Measurements from ENCODE around the gene SMCHD1. TPM values are rescaled to one million over a fixed set of nuclear protein-coding genes. Genes with fewer than 3 reads are reported as not detected.
A peak's percentile ranks its signal among the peaks of the same experiment; 100 is the strongest.

SMCHD1 gene
- total and polyA plus RNA-seq, 4 donors, result 7.9 to 88.9 (median 46.6) TPM

DNA sequence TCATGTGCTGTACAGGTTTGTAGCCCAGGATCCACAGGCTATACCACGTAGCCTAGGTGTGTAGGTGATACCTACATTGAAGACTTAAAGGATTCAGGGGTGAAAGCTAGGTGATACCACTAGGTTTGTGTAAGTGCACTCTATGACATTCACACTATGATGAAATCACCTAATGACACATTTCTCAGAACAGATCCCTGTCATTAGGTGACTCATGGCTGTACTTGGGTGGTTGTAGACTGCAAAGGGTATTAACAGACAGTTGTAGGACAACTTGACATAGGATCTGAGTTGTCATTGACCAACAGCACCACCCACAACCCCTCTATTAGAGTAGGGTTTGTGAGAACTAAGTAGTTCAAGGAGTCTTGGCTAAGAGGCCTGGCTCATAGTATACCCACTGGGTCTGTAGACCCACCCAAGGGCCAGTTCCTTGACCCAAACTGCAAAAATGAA, 27.7 kb upstream of the SMCHD1 start:
- 94 to 98% methylated on average over 1 of the region's 1 CpG for WGBS, 2 donors
- no peaks in the 10 kb centered on the region for H3K27me3 ChIP-seq (ENCODE audit: control insufficient read depth in 1 of 2, insufficient read depth in 2 of 2, low read length in 1 of 2)
- H3K9me3 ChIP-seq (ENCODE audit: control insufficient read depth, low read length), result no peaks in the 10 kb centered on the region
- H3K4me3 ChIP-seq (ENCODE audit: low read length in 2 of 2), result no peak overlapping the region
- ATAC-seq (ENCODE audit: low FRiP score), result no peak
- H3K27ac ChIP-seq (ENCODE audit: low read depth in 1 of 2, low read length in 2 of 2), result no peak overlapping the region
- H3K4me1 ChIP-seq (ENCODE audit: control insufficient read depth in 1 of 2, insufficient read depth in 2 of 2, low read length in 2 of 2), result no peaks in the 10 kb centered on the region
- intact Hi-C loops (cut with DNase I), result no loop called here
- DNase-seq, result no peak
- no peaks in the 10 kb centered on the region for H3K36me3 ChIP-seq (ENCODE audit: control insufficient read depth in 1 of 2, insufficient read depth in 2 of 2, low read length in 1 of 2)

DNA sequence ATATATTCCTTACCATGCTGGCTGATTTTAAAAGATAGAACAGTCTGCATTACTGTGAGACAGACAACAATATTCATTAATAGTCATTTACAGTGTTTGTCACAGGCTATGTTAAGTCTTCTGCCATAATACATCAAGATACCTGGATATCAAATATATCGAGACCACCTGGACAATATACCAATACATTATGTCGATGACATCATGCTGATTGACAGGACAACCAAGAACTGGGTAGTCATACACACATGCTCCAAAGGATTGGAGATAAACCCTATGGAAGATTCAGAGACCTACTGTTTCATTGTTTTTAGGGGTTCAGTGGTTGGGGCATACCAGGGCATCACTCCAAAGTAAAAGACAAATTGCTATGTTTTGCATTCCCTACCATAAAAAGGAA, 26.5 kb upstream of the SMCHD1 start:
- no peak for DNase-seq
- intact Hi-C loops (cut with DNase I), result no loop called here
- no peaks in the 10 kb centered on the region for H3K4me1 ChIP-seq (ENCODE audit: control insufficient read depth in 1 of 2, insufficient read depth in 2 of 2, low read length in 2 of 2)
- no peaks in the 10 kb centered on the region for H3K36me3 ChIP-seq (ENCODE audit: control insufficient read depth in 1 of 2, insufficient read depth in 2 of 2, low read length in 1 of 2)
- WGBS, 2 donors, result 47 to 74% methylated on average over 2 of the region's 2 CpGs
- no peaks in the 10 kb centered on the region for H3K9me3 ChIP-seq (ENCODE audit: control insufficient read depth, low read length)
- H3K27me3 ChIP-seq (ENCODE audit: control insufficient read depth in 1 of 2, insufficient read depth in 2 of 2, low read length in 1 of 2), result no peaks in the 10 kb centered on the region
- no peak overlapping the region for H3K4me3 ChIP-seq (ENCODE audit: low read length in 2 of 2)
- H3K27ac ChIP-seq (ENCODE audit: low read depth in 1 of 2, low read length in 2 of 2), result no peak overlapping the region
- ATAC-seq (ENCODE audit: low FRiP score), result no peak

DNA sequence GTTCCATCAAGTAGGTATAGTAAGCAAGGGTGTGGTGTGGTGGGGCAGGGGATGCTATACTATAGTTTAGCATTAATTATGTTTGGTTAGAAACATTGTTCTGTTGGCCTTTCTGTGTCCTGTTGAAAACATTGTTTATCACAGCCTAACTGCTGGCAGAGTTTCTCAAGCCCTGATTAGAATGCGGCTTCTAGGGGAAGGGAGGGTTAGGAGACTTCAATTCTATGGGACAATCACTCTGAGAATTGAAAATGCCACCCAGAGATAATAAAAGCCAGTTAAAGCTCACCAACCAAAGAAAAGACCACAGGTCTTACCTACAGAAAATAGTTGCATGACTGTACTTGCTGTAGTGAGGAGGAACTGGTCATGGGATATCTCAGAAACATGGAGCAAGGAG, 19.9 kb upstream of the SMCHD1 start:
- Histone ChIP-seq H3K4me3 (ENCODE audit: low read length in 2 of 2) (no peak overlapping the region), H3K4me1 (ENCODE audit: control insufficient read depth in 1 of 2, insufficient read depth in 2 of 2, low read length in 2 of 2) (no peaks in the 10 kb centered on the region), H3K27ac (ENCODE audit: low read depth in 1 of 2, low read length in 2 of 2) (no peak overlapping the region), H3K27me3 (ENCODE audit: control insufficient read depth in 1 of 2, insufficient read depth in 2 of 2, low read length in 1 of 2) (no peaks in the 10 kb centered on the region), H3K9me3 (ENCODE audit: control insufficient read depth, low read length) (no peaks in the 10 kb centered on the region), H3K36me3 (ENCODE audit: control insufficient read depth in 1 of 2, insufficient read depth in 2 of 2, low read length in 1 of 2) (no peaks in the 10 kb centered on the region)
- DNase-seq (no peak), ATAC-seq (ENCODE audit: low FRiP score) (no peak)
- 63 to 78% methylated on average over 1 of the region's 1 CpG for WGBS, 2 donors
- intact Hi-C loops (cut with DNase I), result no loop called here

DNA sequence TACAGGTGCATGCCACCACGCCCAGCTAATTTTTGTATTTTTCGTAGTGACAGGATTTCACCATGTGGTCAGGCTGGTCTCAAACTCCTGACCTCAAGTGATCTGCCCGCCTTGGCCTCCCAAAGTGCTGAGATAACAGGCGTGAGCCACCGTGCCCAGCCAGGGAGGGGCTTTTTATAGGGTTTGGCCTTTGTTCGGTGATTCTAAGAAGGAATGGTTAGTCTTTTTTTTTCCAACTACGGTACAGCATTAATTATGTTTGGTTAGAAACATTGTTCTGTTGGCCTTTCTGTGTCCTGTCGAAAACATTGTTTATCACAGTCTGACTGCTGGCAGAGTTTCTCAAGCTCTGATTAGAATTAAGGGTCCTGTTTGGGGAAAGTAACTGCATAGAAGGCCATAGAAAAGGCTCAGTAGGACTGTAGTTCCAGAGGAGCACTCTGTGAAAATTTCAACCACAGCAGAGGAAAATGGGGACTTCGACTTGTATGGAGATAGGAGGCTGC, 19.3 kb upstream of the SMCHD1 start:
- no peaks in the 10 kb centered on the region for H3K4me1 ChIP-seq (ENCODE audit: control insufficient read depth in 1 of 2, insufficient read depth in 2 of 2, low read length in 2 of 2)
- no peak for DNase-seq
- 60 to 63% methylated on average over 9 of the region's 9 CpGs for WGBS, 2 donors
- H3K36me3 ChIP-seq (ENCODE audit: control insufficient read depth in 1 of 2, insufficient read depth in 2 of 2, low read length in 1 of 2), result no peaks in the 10 kb centered on the region
- intact Hi-C loops (cut with DNase I), result no loop called here
- no peaks in the 10 kb centered on the region for H3K27me3 ChIP-seq (ENCODE audit: control insufficient read depth in 1 of 2, insufficient read depth in 2 of 2, low read length in 1 of 2)
- ATAC-seq (ENCODE audit: low FRiP score), result peak; percentile 11
- no peak overlapping the region for H3K4me3 ChIP-seq (ENCODE audit: low read length in 2 of 2)
- H3K27ac ChIP-seq (ENCODE audit: low read depth in 1 of 2, low read length in 2 of 2), result no peak overlapping the region
- H3K9me3 ChIP-seq (ENCODE audit: control insufficient read depth, low read length), result no peaks in the 10 kb centered on the region

DNA sequence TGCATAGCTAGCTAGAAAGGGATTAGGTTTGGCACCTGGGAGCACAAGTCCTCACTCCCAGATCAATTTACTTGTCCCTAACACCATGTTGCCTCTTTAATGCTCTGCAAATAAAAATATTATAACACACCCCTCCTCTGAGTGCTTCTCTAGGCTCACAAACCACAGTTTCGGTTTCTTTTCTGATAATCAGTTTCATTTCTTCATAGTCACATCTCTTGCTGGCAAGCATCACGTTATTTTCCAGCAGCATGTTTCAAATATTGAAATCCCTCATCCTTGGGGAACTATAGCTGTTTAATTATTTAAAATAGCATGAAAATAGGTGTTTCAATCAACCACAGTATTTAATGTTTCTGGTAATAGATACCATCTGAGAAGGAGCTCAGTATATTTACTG, 13.9 kb upstream of the SMCHD1 start:
- intact Hi-C loops (cut with DNase I), result loop anchor here in 1 of 2 donors (10.0 kb wide), 1 partner anchor 67 kb away; the partner anchor contains the start of genes METTL4 and NDC80
- H3K36me3 ChIP-seq (ENCODE audit: control insufficient read depth in 1 of 2, insufficient read depth in 2 of 2, low read length in 1 of 2), result no peaks in the 10 kb centered on the region
- H3K27ac ChIP-seq (ENCODE audit: low read depth in 1 of 2, low read length in 2 of 2), result no peak overlapping the region
- no peaks in the 10 kb centered on the region for H3K4me1 ChIP-seq (ENCODE audit: control insufficient read depth in 1 of 2, insufficient read depth in 2 of 2, low read length in 2 of 2)
- H3K9me3 ChIP-seq (ENCODE audit: control insufficient read depth, low read length), result no peaks in the 10 kb centered on the region
- H3K27me3 ChIP-seq (ENCODE audit: control insufficient read depth in 1 of 2, insufficient read depth in 2 of 2, low read length in 1 of 2), result no peaks in the 10 kb centered on the region
- ATAC-seq (ENCODE audit: low FRiP score) (peak; percentile 47), DNase-seq (no peak)
- H3K4me3 ChIP-seq (ENCODE audit: low read length in 2 of 2), result no peak overlapping the region
- 41 to 46% methylated on average over 2 of the region's 2 CpGs for WGBS, 2 donors

DNA sequence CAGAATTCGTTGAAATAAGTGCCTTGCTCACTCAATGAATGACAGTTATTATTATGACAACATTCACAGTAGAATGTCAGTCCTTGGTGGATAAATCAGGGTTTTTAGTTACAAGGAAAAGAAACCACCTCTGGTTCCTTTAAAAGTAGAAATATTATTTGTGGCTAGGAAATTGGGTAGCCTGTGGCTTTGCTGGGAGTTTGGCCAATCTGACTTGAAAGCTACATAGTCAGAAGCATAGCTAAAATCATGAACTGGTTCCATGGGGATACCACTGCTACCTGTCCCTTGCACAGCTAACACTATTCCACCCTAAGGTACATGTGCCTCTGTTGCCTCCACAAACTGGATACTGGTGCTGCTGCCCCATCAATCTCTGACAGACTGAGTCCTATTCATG, 12.8 kb upstream of the SMCHD1 start:
- 59 to 69% methylated on average over 1 of the region's 1 CpG for WGBS, 2 donors
- intact Hi-C loops (cut with DNase I), result loop anchor here in 1 of 2 donors (10.0 kb wide), 1 partner anchor 68 kb away; the partner anchor contains the start of genes METTL4 and NDC80
- H3K27me3 ChIP-seq (ENCODE audit: control insufficient read depth in 1 of 2, insufficient read depth in 2 of 2, low read length in 1 of 2), result no peaks in the 10 kb centered on the region
- H3K4me3 ChIP-seq (ENCODE audit: low read length in 2 of 2), result no peak overlapping the region
- H3K27ac ChIP-seq (ENCODE audit: low read depth in 1 of 2, low read length in 2 of 2), result no peak overlapping the region
- no peaks in the 10 kb centered on the region for H3K36me3 ChIP-seq (ENCODE audit: control insufficient read depth in 1 of 2, insufficient read depth in 2 of 2, low read length in 1 of 2)
- no peak for ATAC-seq (ENCODE audit: low FRiP score)
- no peak for DNase-seq
- H3K9me3 ChIP-seq (ENCODE audit: control insufficient read depth, low read length), result no peaks in the 10 kb centered on the region
- H3K4me1 ChIP-seq (ENCODE audit: control insufficient read depth in 1 of 2, insufficient read depth in 2 of 2, low read length in 2 of 2), result no peaks in the 10 kb centered on the region

DNA sequence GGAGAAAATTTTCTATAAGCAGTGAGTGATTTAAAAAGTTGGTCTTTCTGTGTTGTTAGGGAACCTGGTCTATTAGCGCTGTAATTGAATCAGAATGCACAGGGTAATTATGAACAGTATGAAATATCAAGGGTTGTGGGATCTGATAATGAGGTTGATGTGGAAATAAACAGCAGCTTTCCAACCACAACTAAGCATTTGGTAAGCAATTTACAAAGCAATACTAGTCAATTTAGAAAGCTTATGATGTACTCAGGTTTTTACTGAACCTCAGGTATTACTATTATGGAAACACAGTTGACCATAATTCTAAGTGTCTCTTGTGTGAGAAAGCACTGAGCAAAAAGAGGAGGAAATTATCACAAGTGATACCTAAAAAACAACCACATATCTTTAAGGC, 11.0 kb upstream of the SMCHD1 start:
- H3K27me3 ChIP-seq (ENCODE audit: control insufficient read depth in 1 of 2, insufficient read depth in 2 of 2, low read length in 1 of 2), result no peaks in the 10 kb centered on the region
- H3K36me3 ChIP-seq (ENCODE audit: control insufficient read depth in 1 of 2, insufficient read depth in 2 of 2, low read length in 1 of 2), result no peaks in the 10 kb centered on the region
- no peak overlapping the region for H3K27ac ChIP-seq (ENCODE audit: low read depth in 1 of 2, low read length in 2 of 2)
- no peaks in the 10 kb centered on the region for H3K9me3 ChIP-seq (ENCODE audit: control insufficient read depth, low read length)
- H3K4me3 ChIP-seq (ENCODE audit: low read length in 2 of 2), result no peak overlapping the region
- WGBS, 2 donors, result 95 to 96% methylated on average over 1 of the region's 1 CpG
- ATAC-seq (ENCODE audit: low FRiP score) (no peak), DNase-seq (no peak)
- H3K4me1 ChIP-seq (ENCODE audit: control insufficient read depth in 1 of 2, insufficient read depth in 2 of 2, low read length in 2 of 2), result no peaks in the 10 kb centered on the region
- intact Hi-C loops (cut with DNase I), result loop anchor here in 1 of 2 donors (10.0 kb wide), 1 partner anchor 70 kb away; the partner anchor contains the start of genes METTL4 and NDC80

DNA sequence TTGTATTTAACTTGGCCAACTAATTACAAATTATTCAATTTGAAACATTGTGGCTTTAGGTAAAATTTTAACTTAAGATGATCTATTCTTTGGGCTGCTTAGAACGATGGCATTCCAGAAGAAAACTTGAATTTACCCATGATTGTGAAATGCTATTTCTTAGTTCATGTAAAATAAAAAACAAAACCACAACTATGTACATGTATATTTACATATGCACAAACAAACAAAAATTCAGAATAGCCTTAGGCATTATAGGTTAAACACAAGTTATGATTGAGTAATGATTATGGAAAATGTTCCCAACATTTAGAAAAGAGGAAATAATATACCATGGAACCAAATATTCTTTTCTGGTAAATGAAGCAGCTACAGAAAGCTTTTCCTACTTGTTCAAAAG, 3.5 kb upstream of the SMCHD1 start:
- ATAC-seq (ENCODE audit: low FRiP score) (no peak), DNase-seq (no peak)
- H3K27ac ChIP-seq (ENCODE audit: low read depth in 1 of 2, low read length in 2 of 2), result no peak overlapping the region
- H3K9me3 ChIP-seq (ENCODE audit: control insufficient read depth, low read length), result no peaks in the 10 kb centered on the region
- WGBS, 2 donors, result 89 to 93% methylated on average over 1 of the region's 1 CpG
- no peaks in the 10 kb centered on the region for H3K36me3 ChIP-seq (ENCODE audit: control insufficient read depth in 1 of 2, insufficient read depth in 2 of 2, low read length in 1 of 2)
- no peak overlapping the region for H3K4me3 ChIP-seq (ENCODE audit: low read length in 2 of 2)
- intact Hi-C loops (cut with DNase I), result loop anchor here in 1 of 2 donors (5.0 to 10.0 kb wide), 2 partner anchors 80 to 1937 kb away; partner anchors contain the start of genes ENOSF1, METTL4 and NDC80
- no peaks in the 10 kb centered on the region for H3K4me1 ChIP-seq (ENCODE audit: control insufficient read depth in 1 of 2, insufficient read depth in 2 of 2, low read length in 2 of 2)
- H3K27me3 ChIP-seq (ENCODE audit: control insufficient read depth in 1 of 2, insufficient read depth in 2 of 2, low read length in 1 of 2), result no peaks in the 10 kb centered on the region

DNA sequence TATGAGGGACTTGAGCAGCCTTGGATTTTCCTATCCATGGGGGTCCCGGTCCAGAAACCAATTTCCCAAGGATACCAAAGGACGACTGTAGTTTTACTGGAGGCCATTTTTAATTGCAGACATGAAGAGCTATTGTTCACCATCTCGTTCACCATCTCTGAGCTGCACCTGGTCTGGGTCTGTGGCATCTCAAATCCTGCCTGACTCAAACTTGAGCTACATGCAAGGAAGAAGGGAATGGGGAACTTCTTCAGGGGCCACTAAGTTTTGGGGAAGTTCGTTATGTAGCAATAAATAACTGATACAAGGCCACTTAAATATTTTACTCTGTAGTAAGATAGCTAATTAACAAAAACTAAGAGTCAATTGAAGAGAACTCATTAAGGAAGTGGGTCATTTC, 2.1 kb upstream of the SMCHD1 start:
- Histone ChIP-seq H3K4me3 (ENCODE audit: low read length in 2 of 2) (no peak overlapping the region), H3K9me3 (ENCODE audit: control insufficient read depth, low read length) (no peaks in the 10 kb centered on the region), H3K4me1 (ENCODE audit: control insufficient read depth in 1 of 2, insufficient read depth in 2 of 2, low read length in 2 of 2) (no peaks in the 10 kb centered on the region), H3K27me3 (ENCODE audit: control insufficient read depth in 1 of 2, insufficient read depth in 2 of 2, low read length in 1 of 2) (no peaks in the 10 kb centered on the region), H3K36me3 (ENCODE audit: control insufficient read depth in 1 of 2, insufficient read depth in 2 of 2, low read length in 1 of 2) (no peaks in the 10 kb centered on the region), H3K27ac (ENCODE audit: low read depth in 1 of 2, low read length in 2 of 2) (no peak overlapping the region)
- DNase-seq (no peak), ATAC-seq (ENCODE audit: low FRiP score) (no peak)
- WGBS, 2 donors, result 88 to 89% methylated on average over 4 of the region's 4 CpGs
- intact Hi-C loops (cut with DNase I), result loop anchor here in 1 of 2 donors (5.0 to 10.0 kb wide), 2 partner anchors 81 to 1939 kb away; partner anchors contain the start of genes ENOSF1, METTL4 and NDC80
